Measurements from ENCODE around the gene CELSR1. TPM values are rescaled to one million over a fixed set of nuclear protein-coding genes. Genes with fewer than 3 reads are reported as not detected.

Gene CELSR1
- total and polyA plus RNA-seq, 2 of the 13 experiments (the other 11 are each of a cell fraction or from before 2014, with no cell fraction given) = 0.78 to 1.8 TPM

GRCh38 chr22:46377525-46378425, 159.6 kb downstream of the CELSR1 start (continued):
- TF ChIP-seq SNAPC2 (CRISPR knock-in tag; IDR thresholded peaks at IDR 0.05) (peak; percentile 75; the same call in 1 of the 2 replicates), ZMAT5 (CRISPR knock-in tag; IDR thresholded peaks at IDR 0.05; ENCODE audit: borderline replicate concordance, low read depth) (no peak), ZNF136 (CRISPR knock-in tag; IDR thresholded peaks at IDR 0.05; ENCODE audit: low read depth) (no peak), TARDBP (CRISPR knock-in tag; IDR thresholded peaks at IDR 0.05) (peak; percentile 90), FOXA1 (IDR thresholded peaks at IDR 0.05) (no peak), FOXA1 (CRISPR knock-in tag; IDR thresholded peaks at IDR 0.05) (peak; percentile 31; the same call in 1 of the 2 replicates), NR3C1 (CRISPR knock-in tag; IDR thresholded peaks at IDR 0.05) (no peak), CBX5 (CRISPR knock-in tag; IDR thresholded peaks at IDR 0.05; ENCODE audit: borderline replicate concordance) (no peak), ZNF24 (IDR thresholded peaks at IDR 0.05) (no peak), RFXANK (CRISPR knock-in tag; IDR thresholded peaks at IDR 0.05) (no peak), SNAPC4 (CRISPR knock-in tag; IDR thresholded peaks at IDR 0.05) (peak; percentile 51; the same call in 1 of the 2 replicates), ATF7-NPFF (CRISPR knock-in tag; IDR thresholded peaks at IDR 0.05; ENCODE audit: low read depth) (no peak; the same call in 1 of the 2 replicates), CSRNP1 (CRISPR knock-in tag; IDR thresholded peaks at IDR 0.05) (peak; percentile 84), ZEB1 (IDR thresholded peaks at IDR 0.05; ENCODE audit: insufficient replicate concordance, low read depth) (peak; percentile 91)
- TF ChIP-seq, protein P1, sequence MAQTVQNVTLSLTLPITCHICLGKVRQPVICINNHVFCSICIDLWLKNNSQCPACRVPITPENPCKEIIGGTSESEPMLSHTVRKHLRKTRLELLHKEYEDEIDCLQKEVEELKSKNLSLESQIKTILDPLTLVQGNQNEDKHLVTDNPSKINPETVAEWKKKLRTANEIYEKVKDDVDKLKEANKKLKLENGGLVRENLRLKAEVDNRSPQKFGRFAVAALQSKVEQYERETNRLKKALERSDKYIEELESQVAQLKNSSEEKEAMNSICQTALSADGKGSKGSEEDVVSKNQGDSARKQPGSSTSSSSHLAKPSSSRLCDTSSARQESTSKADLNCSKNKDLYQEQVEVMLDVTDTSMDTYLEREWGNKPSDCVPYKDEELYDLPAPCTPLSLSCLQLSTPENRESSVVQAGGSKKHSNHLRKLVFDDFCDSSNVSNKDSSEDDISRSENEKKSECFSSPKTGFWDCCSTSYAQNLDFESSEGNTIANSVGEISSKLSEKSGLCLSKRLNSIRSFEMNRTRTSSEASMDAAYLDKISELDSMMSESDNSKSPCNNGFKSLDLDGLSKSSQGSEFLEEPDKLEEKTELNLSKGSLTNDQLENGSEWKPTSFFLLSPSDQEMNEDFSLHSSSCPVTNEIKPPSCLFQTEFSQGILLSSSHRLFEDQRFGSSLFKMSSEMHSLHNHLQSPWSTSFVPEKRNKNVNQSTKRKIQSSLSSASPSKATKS (CRISPR knock-in tag; IDR thresholded peaks at IDR 0.05) = no peak
- TF ChIP-seq, protein P2, sequence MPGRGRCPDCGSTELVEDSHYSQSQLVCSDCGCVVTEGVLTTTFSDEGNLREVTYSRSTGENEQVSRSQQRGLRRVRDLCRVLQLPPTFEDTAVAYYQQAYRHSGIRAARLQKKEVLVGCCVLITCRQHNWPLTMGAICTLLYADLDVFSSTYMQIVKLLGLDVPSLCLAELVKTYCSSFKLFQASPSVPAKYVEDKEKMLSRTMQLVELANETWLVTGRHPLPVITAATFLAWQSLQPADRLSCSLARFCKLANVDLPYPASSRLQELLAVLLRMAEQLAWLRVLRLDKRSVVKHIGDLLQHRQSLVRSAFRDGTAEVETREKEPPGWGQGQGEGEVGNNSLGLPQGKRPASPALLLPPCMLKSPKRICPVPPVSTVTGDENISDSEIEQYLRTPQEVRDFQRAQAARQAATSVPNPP (CRISPR knock-in tag; IDR thresholded peaks at IDR 0.05) = no peak
